Suprapubic skin (tissue), 4 donors: Measurements from ENCODE around the gene BACH1. TPM values are rescaled to one million over a fixed set of nuclear protein-coding genes. Genes with fewer than 3 reads are reported as not detected.

ENCODE experiments used
- DNase-seq, 2 donors: peaks; one replicate each; pipeline ENCODE4 v3.0.0-alpha.2; 2019; ENCODE audit warnings: low spot score in 2 of 2
- H3K27ac ChIP-seq: fragments of 200-600 bp; sonication (generic); one replicate; pipeline ENCODE4 v1.5.1; 2019
- H3K27me3 ChIP-seq: fragments of 200-600 bp; sonication (generic); one replicate; pipeline ENCODE4 v1.5.1; 2019
- H3K36me3 ChIP-seq: fragments of 200-600 bp; sonication (generic); one replicate; pipeline ENCODE4 v1.5.1; 2019
- H3K4me1 ChIP-seq: fragments of 200-600 bp; sonication (generic); one replicate; pipeline ENCODE4 v1.5.1; 2019
- H3K4me3 ChIP-seq: fragments of 200-600 bp; sonication (generic); one replicate; pipeline ENCODE4 v1.5.1; 2019; ENCODE audit warnings: mild to moderate bottlenecking
- H3K9me3 ChIP-seq: fragments of 200-600 bp; sonication (generic); one replicate; pipeline ENCODE4 v1.5.1; 2019
- CTCF ChIP-seq, 2 donors: fragments of 200-600 bp in 1 of 2; fragments of 450-650 bp in 1 of 2; sonication (generic) in 1 of 2; IDR thresholded peaks; one replicate each; pipeline ENCODE4 v1.5.1; 2016 to 2019; ENCODE audit warnings: antibody characterized with exemption in 2 of 2, mild to moderate bottlenecking in 1 of 2, moderate library complexity in 1 of 2
- EP300 ChIP-seq: sonication (generic); formaldehyde crosslinking; IDR thresholded peaks from one replicate; pipeline ENCODE4 v1.6.1; 2017; ENCODE audit warnings: antibody characterized with exemption
- POLR2A ChIP-seq, 2 donors: fragments of 450-650 bp; IDR thresholded peaks; one replicate each; pipeline ENCODE4 v1.6.1; 2017; ENCODE audit warnings: antibody characterized with exemption in 2 of 2, mild to moderate bottlenecking in 2 of 2, moderate library complexity in 2 of 2
- POLR2AphosphoS5 ChIP-seq, 3 donors: sonication (generic); formaldehyde crosslinking; IDR thresholded peaks; one replicate each; pipeline ENCODE4 v1.6.1; 2017; ENCODE audit warnings: antibody characterized with exemption in 3 of 3
- WGBS: methylation state at CpG from one replicate; pipeline ENCODE4 v1.1.5; 2018; 5-methylcytosine and 5-hydroxymethylcytosine counted together
- total RNA-seq, 4 donors: library from RNA; depleted of rRNA; stranded (reverse); fragments of >200 nt; gene quantifications; one replicate each; pipeline ENCODE4 v1.1.0, GENCODE V29; 2016

BACH1 gene
- total RNA-seq, 4 donors from 2014 or later = 78.7 to 89.6 (median 84.0) TPM

- Histone ChIP-seq H3K27me3 (no peaks in the 10 kb centered on the region), H3K27ac (no peak overlapping the region), H3K4me3 (no peak overlapping the region), H3K4me1 (peaks cover 8% of the 10 kb centered on the region), H3K36me3 (peaks cover 22% of the 10 kb centered on the region), H3K9me3 (no peaks in the 10 kb centered on the region)
- TF ChIP-seq POLR2AphosphoS5 (IDR thresholded peaks at IDR 0.05) = no peak
- TF ChIP-seq CTCF (IDR thresholded peaks at IDR 0.05) = no peak
- no peak for TF ChIP-seq POLR2A (IDR thresholded peaks at IDR 0.05)
- no peak for TF ChIP-seq EP300
- 76% methylated on average over 1 of the region's 1 CpG for WGBS
- DNase-seq = no peak
Measured at GRCh38 chr21:29333406-29333805, 34.7 kb downstream of the BACH1 start.

- no peak for TF ChIP-seq POLR2A (IDR thresholded peaks at IDR 0.05)
- TF ChIP-seq CTCF (IDR thresholded peaks at IDR 0.05) = no peak
- TF ChIP-seq EP300 = no peak
- no peak for TF ChIP-seq POLR2AphosphoS5 (IDR thresholded peaks at IDR 0.05)
- Histone ChIP-seq H3K4me1 (peaks cover 6% of the 10 kb centered on the region), H3K27me3 (no peaks in the 10 kb centered on the region), H3K27ac (no peak overlapping the region), H3K36me3 (peaks cover 21% of the 10 kb centered on the region), H3K4me3 (no peak overlapping the region), H3K9me3 (no peaks in the 10 kb centered on the region)
- DNase-seq = no peak
- WGBS = 86% methylated on average over 11 of the region's 11 CpGs
Measured at GRCh38 chr21:29334717-29335428, 36.2 kb downstream of the BACH1 start.

GRCh38 chr21:29335720-29336119, 37.0 kb downstream of the BACH1 start:
- H3K36me3 ChIP-seq = peaks cover 15% of the 10 kb centered on the region
- no peak overlapping the region for H3K27ac ChIP-seq
- no peaks in the 10 kb centered on the region for H3K9me3 ChIP-seq
- no peaks in the 10 kb centered on the region for H3K4me1 ChIP-seq
- H3K27me3 ChIP-seq = no peaks in the 10 kb centered on the region
- TF ChIP-seq EP300 = no peak
- no peak for TF ChIP-seq POLR2A (IDR thresholded peaks at IDR 0.05)
- no peak for TF ChIP-seq POLR2AphosphoS5 (IDR thresholded peaks at IDR 0.05)
- no peak for TF ChIP-seq CTCF (IDR thresholded peaks at IDR 0.05)
- WGBS = 69% methylated on average over 3 of the region's 3 CpGs
- DNase-seq = no peak
- no peak overlapping the region for H3K4me3 ChIP-seq

- no peak for TF ChIP-seq CTCF (IDR thresholded peaks at IDR 0.05)
- TF ChIP-seq POLR2A (IDR thresholded peaks at IDR 0.05) = no peak
- no peak for TF ChIP-seq EP300
- TF ChIP-seq POLR2AphosphoS5 (IDR thresholded peaks at IDR 0.05) = no peak
- H3K27ac ChIP-seq = no peak overlapping the region
- peaks cover 12% of the 10 kb centered on the region for H3K36me3 ChIP-seq
- peaks cover 13% of the 10 kb centered on the region for H3K4me1 ChIP-seq
- DNase-seq = no peak
- H3K9me3 ChIP-seq = no peaks in the 10 kb centered on the region
- 95% methylated on average over 4 of the region's 4 CpGs for WGBS
- no peaks in the 10 kb centered on the region for H3K27me3 ChIP-seq
- no peak overlapping the region for H3K4me3 ChIP-seq
Measured at GRCh38 chr21:29338256-29338655, 39.5 kb downstream of the BACH1 start.

GRCh38 chr21:29340228-29340627, 41.5 kb downstream of the BACH1 start:
- Histone ChIP-seq H3K4me3 (no peak overlapping the region), H3K36me3 (peaks cover 8% of the 10 kb centered on the region), H3K27me3 (no peaks in the 10 kb centered on the region), H3K9me3 (no peaks in the 10 kb centered on the region), H3K4me1 (peaks cover 13% of the 10 kb centered on the region), H3K27ac (no peak overlapping the region)
- no peak for DNase-seq
- TF ChIP-seq CTCF (IDR thresholded peaks at IDR 0.05) (no peak), POLR2AphosphoS5 (IDR thresholded peaks at IDR 0.05) (no peak), POLR2A (IDR thresholded peaks at IDR 0.05) (no peak), EP300 (no peak)
